Measurements from ENCODE around the gene TMEM41B.
"Not testable (repeated sequence)": the region's sequence is repeated elsewhere in the genome, so short reads cannot be mapped to it uniquely, and the experiment has no call there.

Gene TMEM41B

DNA sequence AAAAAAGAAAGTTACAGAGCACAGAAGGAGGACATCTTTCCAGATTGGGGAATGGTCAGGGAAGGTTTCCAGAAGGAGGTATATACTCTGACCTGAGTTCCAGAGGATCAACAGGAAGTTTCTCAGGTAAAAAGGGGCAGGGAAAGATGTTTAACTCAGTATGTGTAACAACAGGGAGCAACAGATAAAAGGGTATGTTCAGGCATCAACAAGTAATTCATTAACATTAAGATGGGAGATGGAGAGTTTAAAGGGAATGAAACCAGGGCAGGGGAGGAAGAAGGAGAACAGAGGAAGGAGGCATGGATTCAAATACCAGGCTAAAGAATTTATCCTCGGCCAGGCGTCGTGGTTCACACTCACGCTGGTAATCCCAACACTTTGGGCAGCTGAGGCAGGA is 46.7 kb downstream of the TMEM41B start:
- peaks cover 14 to 31% (median 15%) of the 10 kb centered on the region in 10 experiments for H3K4me1 ChIP-seq
- H3K27me3 ChIP-seq, result no peaks in the 10 kb centered on the region
- no peak overlapping the region for H3K4me2 ChIP-seq
- TF ChIP-seq Cebpa-rat (IDR thresholded peaks at IDR 0.05), result no peak
- peaks cover 0 to 7% (median 0%) of the 10 kb centered on the region in 11 experiments; a peak in 5 of 22 replicates for H3K9me3 ChIP-seq (replicated peaks in 1 of 11)
- no peak overlapping the region for H3K4me3 ChIP-seq
- H3K27ac ChIP-seq, result no peak overlapping the region
- peaks cover 0 to 5% (median 0%) of the 10 kb centered on the region in 11 experiments; a peak in 3 of 22 replicates for H3K36me3 ChIP-seq
- peaks cover 0 to 14% (median 6%) of the 10 kb centered on the region in 11 experiments; a peak in 13 of 22 replicates for H4K20me1 ChIP-seq
- H3K9ac ChIP-seq, result no peak overlapping the region

DNA sequence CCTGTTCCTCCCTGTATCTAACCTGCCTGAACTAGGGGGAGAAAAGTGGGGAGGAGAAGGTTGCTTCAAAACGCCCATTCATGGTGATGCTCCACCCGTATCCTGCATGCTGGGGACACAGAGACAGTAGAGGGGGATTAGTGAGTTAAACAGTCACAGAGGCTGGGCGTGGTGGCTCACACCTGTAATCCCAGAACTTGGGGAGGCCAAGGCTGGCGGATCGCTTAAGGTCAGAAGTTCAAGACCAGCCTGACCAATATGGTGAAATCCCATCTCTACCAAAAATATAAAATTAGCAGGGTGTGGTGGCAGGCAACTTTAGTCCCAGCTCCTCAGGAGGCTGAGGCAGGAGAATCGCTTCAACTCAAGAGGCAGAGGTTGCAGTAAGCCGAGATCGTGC is 47.5 kb downstream of the TMEM41B start:
- H3K4me3 ChIP-seq, result no peak overlapping the region
- H3K36me3 ChIP-seq, result peaks cover 0 to 5% (median 0%) of the 10 kb centered on the region in 11 experiments; a peak in 3 of 22 replicates
- peak overlapping the region in 1 of 11 experiments; percentile 4; a peak in 1 of 22 replicates for H3K4me2 ChIP-seq
- H3K27me3 ChIP-seq, result no peaks in the 10 kb centered on the region
- no peak overlapping the region for H3K27ac ChIP-seq
- H3K4me1 ChIP-seq, result peaks cover 20 to 31% (median 22%) of the 10 kb centered on the region in 10 experiments
- no peak for TF ChIP-seq Cebpa-rat (IDR thresholded peaks at IDR 0.05)
- peaks cover 0 to 8% (median 0%) of the 10 kb centered on the region in 11 experiments; a peak in 5 of 22 replicates for H3K9me3 ChIP-seq (replicated peaks in 1 of 11)
- no peak overlapping the region for H3K9ac ChIP-seq
- peaks cover 5 to 21% (median 14%) of the 10 kb centered on the region in 11 experiments; a peak in 18 of 22 replicates for H4K20me1 ChIP-seq

DNA sequence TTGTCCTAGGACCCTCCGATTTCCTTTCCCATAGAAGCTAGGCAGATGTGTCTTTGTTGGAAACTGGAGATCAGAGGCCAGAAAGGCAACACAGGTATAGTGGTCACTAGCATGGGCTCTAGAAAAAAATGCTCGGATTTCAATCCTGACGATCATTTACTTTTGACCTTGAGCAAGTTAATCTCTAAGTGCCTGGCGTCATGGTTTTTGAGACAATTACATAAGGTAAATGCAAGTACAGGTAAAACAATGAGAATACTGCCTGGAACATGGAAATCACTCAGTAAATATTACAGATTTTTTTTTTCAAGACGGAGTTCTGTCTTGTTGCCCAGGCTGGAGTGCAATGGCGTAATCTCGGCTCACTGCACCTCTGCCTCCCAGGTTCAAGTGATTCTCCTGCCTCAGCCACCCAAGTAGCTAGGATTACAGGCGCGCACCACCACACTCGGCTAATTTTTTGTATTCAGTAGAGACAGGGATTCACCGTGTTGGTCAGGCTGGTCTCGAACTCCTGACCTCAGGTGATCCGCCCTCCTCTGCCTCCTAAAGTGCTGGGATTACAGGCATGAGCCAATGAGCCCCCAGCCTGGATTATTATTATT is 48.2 kb downstream of the TMEM41B start:
- Histone ChIP-seq H3K36me3 (peaks cover 0 to 5% (median 0%) of the 10 kb centered on the region in 11 experiments; a peak in 3 of 22 replicates), H3K27me3 (no peaks in the 10 kb centered on the region), H3K4me1 (peaks cover 27 to 34% (median 28%) of the 10 kb centered on the region in 10 experiments), H3K4me3 (peak overlapping the region in 2 of 10 experiments; percentile 92 to 97; a peak in 3 of 20 replicates), H3K27ac (peak overlapping the region in 3 of 11 experiments; percentile 99 to 100 (median 100); a peak in 3 of 22 replicates), H3K4me2 (peak overlapping the region; percentile 74 to 95 (median 85); a peak in 17 of 22 replicates), H3K9ac (peak overlapping the region in 3 of 11 experiments; percentile 98 to 100 (median 99); a peak in 5 of 22 replicates), H4K20me1 (peaks cover 12 to 28% (median 21%) of the 10 kb centered on the region in 11 experiments), H3K9me3 (replicated peaks in 1 of 11) (peaks cover 0 to 8% (median 0%) of the 10 kb centered on the region in 11 experiments; a peak in 5 of 22 replicates)
- no peak for TF ChIP-seq Cebpa-rat (IDR thresholded peaks at IDR 0.05)

DNA sequence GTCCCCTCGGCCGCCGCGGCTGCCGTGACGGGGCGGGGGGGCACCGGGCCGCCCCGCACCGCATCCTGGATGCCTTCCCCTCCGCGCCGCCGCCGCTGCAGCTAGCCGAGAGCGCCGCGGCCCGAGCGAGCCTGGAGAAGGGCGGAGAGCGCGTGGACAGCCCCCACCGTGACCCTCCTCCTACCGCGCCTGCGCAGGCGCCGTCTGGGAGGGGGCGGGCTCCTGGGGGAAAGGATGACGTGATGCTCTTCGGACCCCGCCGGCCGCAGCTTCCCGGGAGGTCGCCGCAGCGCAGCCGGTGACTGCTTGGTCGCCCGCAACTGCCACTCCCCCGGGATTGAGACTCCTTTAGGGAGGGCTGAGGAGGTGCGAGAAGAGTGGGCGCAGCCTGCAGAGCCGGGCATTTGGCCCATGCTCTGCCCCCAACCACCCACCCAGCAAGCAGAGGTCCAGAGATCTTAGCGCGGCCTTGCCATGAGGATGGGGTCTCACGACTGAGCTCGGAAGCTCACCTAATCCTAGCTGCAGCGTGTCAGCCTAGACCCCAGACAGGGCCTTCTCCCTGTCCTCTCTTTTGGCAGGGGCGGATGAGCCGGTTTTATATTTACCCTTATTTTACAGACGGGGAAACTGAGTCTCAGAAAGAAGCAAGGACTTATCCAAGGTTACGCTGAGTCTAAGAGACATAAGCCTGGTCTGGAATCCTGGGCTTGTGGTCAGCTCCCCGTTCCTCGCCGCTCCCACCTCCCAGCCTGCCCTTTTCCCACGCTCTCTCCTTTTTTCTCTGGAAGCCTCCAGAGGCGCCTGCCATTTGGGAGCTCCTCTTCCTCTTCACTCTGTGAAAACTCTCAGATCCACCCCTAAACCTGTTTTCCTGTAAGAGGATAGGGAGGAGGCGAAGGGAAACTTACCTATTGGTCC is 48.9 kb downstream of the TMEM41B start, which contains the start of gene DENND5A:
Gene DENND5A (minus strand): TSS at position 140 of the 921 bp plus-strand sequence. CDS start 281 bp downstream, outside the sequence.
- Histone ChIP-seq H3K4me3 (peak within 1 kb of the TSS; percentile 86 to 99 (median 94)), H3K4me1 (peaks cover 35 to 42% (median 36%) of the 10 kb centered on the region in 10 experiments), H3K9ac (peak within 1 kb of the TSS; percentile 96 to 100 (median 99)), H3K4me2 (peak within 1 kb of the TSS; percentile 74 to 95 (median 85)), H3K36me3 (peaks cover 0 to 5% (median 0%) of the 10 kb centered on the region in 11 experiments; a peak in 4 of 22 replicates), H4K20me1 (peaks cover 19 to 36% (median 28%) of the 10 kb centered on the region in 11 experiments), H3K27me3 (no peaks in the 10 kb centered on the region), H3K27ac (peak within 1 kb of the TSS; percentile 93 to 100 (median 99)), H3K9me3 (replicated peaks in 1 of 11) (peaks cover 0 to 8% (median 0%) of the 10 kb centered on the region in 11 experiments; a peak in 5 of 22 replicates)
- no peak for TF ChIP-seq Cebpa-rat (IDR thresholded peaks at IDR 0.05)

DNA sequence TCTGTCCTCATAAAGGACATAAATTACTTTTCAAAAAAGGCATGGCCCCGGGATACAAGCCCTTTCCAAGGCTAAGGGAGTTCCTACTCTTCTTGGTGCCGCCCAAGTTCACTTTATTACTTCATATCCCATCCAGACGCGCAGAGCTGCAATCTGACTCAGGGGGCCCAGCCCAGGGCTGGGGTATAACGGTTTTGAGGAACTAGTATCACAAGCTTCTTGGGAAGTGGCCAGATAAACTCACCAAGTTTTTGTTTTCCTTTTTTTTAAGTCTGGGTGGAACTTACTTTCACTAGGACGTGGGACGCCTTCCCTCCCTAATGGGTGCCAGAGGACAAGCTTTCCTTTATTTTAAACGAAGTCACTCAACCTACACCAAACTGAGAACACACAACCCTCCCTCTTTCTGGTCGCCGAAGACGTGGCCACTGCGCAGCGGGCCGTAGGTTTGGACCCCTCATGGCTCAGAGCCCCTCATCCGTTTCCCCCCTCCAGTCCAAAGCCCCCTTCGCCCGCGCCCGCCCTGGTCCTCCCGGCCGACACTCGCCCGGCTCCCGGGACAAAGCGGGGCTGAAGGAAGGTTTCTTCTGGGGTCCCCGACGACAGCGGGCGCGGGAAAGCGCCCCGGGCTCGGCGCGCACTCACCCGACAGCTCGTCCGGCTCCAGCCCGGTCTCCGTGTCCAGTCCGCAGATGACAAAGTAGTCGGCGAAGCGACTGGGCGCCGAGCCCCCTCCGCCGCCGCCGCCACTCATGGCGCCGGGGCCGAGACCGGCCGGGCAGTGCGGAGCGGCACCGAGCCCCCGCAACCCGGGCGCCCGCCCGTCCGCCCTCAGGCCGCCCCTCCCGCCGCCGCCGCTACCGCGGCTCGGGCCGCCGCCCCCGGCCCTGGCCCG is 49.8 kb downstream of the TMEM41B start:
- peak overlapping the region; percentile 96 to 100 (median 99) for H3K9ac ChIP-seq
- peaks cover 0 to 8% (median 0%) of the 10 kb centered on the region in 11 experiments; a peak in 5 of 22 replicates for H3K9me3 ChIP-seq (replicated peaks in 1 of 11)
- H3K4me3 ChIP-seq, result peak overlapping the region; percentile 86 to 99 (median 94)
- H3K4me2 ChIP-seq, result peak overlapping the region; percentile 74 to 95 (median 85)
- H4K20me1 ChIP-seq, result peaks cover 28 to 45% (median 38%) of the 10 kb centered on the region in 11 experiments
- 0 out of 22 replicates have a peak, but pooled peaks of 3 of the 11 experiments have one; percentile 13 to 43 (median 34) for TF ChIP-seq Cebpa-rat (IDR thresholded peaks at IDR 0.05)
- H3K27me3 ChIP-seq, result no peaks in the 10 kb centered on the region
- H3K27ac ChIP-seq, result peak overlapping the region; percentile 93 to 100 (median 99)
- H3K4me1 ChIP-seq, result peaks cover 41 to 51% (median 44%) of the 10 kb centered on the region in 10 experiments
- H3K36me3 ChIP-seq, result peaks cover 0 to 7% (median 0%) of the 10 kb centered on the region in 11 experiments; a peak in 4 of 22 replicates

DNA sequence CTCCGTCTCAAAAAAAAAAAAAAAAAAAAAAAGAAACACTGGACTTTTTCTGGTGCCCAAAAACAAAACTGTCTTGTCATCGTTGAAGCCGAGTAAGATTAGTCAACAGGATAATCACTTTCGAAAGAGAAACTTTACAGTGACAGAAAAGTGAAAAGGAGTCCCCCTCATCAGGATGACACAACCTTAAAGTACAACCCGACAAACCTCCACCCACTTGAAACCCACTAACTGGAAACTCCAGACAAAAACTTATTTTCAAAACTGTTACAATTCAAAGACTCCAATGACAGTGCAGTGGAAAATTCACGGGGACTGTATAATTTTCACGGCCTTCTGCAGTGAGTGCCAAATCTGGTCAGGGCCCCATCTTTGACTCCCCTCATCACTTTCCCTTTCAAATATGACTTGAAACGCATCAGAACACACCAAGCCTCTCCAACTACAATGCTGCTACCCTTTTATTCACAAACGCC is 50.5 kb downstream of the TMEM41B start:
- H3K4me2 ChIP-seq, result peak overlapping the region; percentile 74 to 95 (median 85)
- peaks cover 35 to 52% (median 44%) of the 10 kb centered on the region in 11 experiments for H4K20me1 ChIP-seq
- peak overlapping the region; percentile 93 to 100 (median 99) for H3K27ac ChIP-seq
- TF ChIP-seq Cebpa-rat (IDR thresholded peaks at IDR 0.05), result no peak
- H3K9ac ChIP-seq, result peak overlapping the region; percentile 96 to 100 (median 99)
- H3K4me1 ChIP-seq, result peaks cover 41 to 54% (median 45%) of the 10 kb centered on the region in 10 experiments
- H3K36me3 ChIP-seq, result peaks cover 0 to 13% (median 0%) of the 10 kb centered on the region in 11 experiments; a peak in 7 of 22 replicates
- no peaks in the 10 kb centered on the region for H3K27me3 ChIP-seq
- peaks cover 0 to 8% (median 0%) of the 10 kb centered on the region in 11 experiments; a peak in 5 of 22 replicates for H3K9me3 ChIP-seq (replicated peaks in 1 of 11)
- peak overlapping the region; percentile 86 to 99 (median 94) for H3K4me3 ChIP-seq

DNA sequence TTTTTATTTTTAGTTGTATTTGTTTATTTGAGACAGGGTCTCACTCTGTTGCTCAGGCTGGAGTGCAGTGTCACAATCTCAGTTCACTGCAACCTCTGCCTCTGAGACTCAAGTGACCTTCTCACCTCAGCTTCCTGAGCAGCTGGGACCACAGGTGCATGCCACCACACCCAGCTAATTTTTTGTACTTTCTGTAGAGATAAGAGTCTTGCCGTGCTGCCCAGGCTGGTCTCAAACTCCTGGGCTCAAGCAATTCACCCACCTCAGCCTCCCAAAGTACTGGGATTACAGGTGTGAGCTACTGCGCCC is 53.6 kb downstream of the TMEM41B start:
- not testable (repeated sequence) for H3K9me3 ChIP-seq (replicated peaks in 1 of 11); H3K27me3 ChIP-seq; H3K4me3 ChIP-seq
- H3K36me3 ChIP-seq, result peaks cover 5 to 24% (median 14%) of the 10 kb centered on the region in 11 experiments; a peak in 20 of 22 replicates
- peak overlapping the region in 6 of 11 experiments; percentile 12 to 100 (median 48); a peak in 7 of 22 replicates for H3K27ac ChIP-seq
- peak overlapping the region; percentile 72 to 95 (median 84) for H3K4me2 ChIP-seq
- H3K4me1 ChIP-seq, result peaks cover 39 to 47% (median 43%) of the 10 kb centered on the region in 10 experiments
- peaks cover 62 to 78% (median 73%) of the 10 kb centered on the region in 11 experiments for H4K20me1 ChIP-seq
- H3K9ac ChIP-seq, result peak overlapping the region in 4 of 11 experiments; percentile 6 to 31 (median 20); a peak in 5 of 22 replicates
